Neural cell (in vitro differentiated cells): Measurements from ENCODE around the gene CRB2. TPM values are rescaled to one million over a fixed set of nuclear protein-coding genes. Genes with fewer than 3 reads are reported as not detected.

Source experiments
- H2AFZ ChIP-seq: fragments of 200-600, 300-800 bp; sonication (generic), shearing (Covaris generic); 2 replicates; pipeline ENCODE4 v1.6.0; 2014; ENCODE audit warnings: low read depth, mild to moderate bottlenecking, antibody characterized with exemption, low read length, moderate library complexity
- H3F3A ChIP-seq: fragments of 200-600 bp; shearing (Covaris generic); 2 replicates; pipeline ENCODE4 v1.6.1; 2016; ENCODE audit warnings: mild to moderate bottlenecking, moderate library complexity, mixed read lengths, antibody characterized with exemption, low read length; ENCODE audit not compliant: insufficient read depth, poor library complexity, severe bottlenecking
- H3K27ac ChIP-seq: fragments of 200-600, 300-800 bp; sonication (generic), shearing (Covaris generic); 2 replicates; pipeline ENCODE4 v1.5.1; 2014; ENCODE audit warnings: mild to moderate bottlenecking, low read length, moderate library complexity
- H3K27me3 ChIP-seq: fragments of 300-800, 200-600 bp; sonication (generic), shearing (Covaris generic); 2 replicates; pipeline ENCODE4 v1.6.0; 2014; ENCODE audit warnings: mild to moderate bottlenecking, low read depth, low read length, moderate library complexity; ENCODE audit not compliant: insufficient read depth
- H3K36me3 ChIP-seq: fragments of 300-800, 200-600 bp; sonication (generic), shearing (Covaris generic); 2 replicates; pipeline ENCODE4 v1.5.1; 2014; ENCODE audit warnings: mild to moderate bottlenecking, antibody characterized with exemption, low read length, moderate library complexity; ENCODE audit not compliant: insufficient read depth
- H3K4me2 ChIP-seq: fragments of 300-800, 200-600 bp; sonication (generic), shearing (Covaris generic); 2 replicates; pipeline ENCODE4 v1.6.0; 2014; ENCODE audit warnings: mild to moderate bottlenecking, low read length
- H3K4me3 ChIP-seq: fragments of 300-800, 200-600 bp; sonication (generic), shearing (Covaris generic); 2 replicates; pipeline ENCODE4 v1.5.1; 2014; ENCODE audit warnings: mild to moderate bottlenecking, low read length, moderate library complexity
- H3K79me2 ChIP-seq: fragments of 200-600 bp; shearing (Covaris generic); replicated peaks from 2 replicates; pipeline ENCODE4 v1.6.0; 2014; ENCODE audit warnings: mild to moderate bottlenecking, low read length, moderate library complexity; ENCODE audit not compliant: insufficient read depth
- H3K9ac ChIP-seq: fragments of 300-800, 200-600 bp; sonication (generic), shearing (Covaris generic); 2 replicates; pipeline ENCODE4 v1.6.1; 2016; ENCODE audit warnings: mild to moderate bottlenecking, low read length, mixed read lengths
- H3K9me2 ChIP-seq: fragments of 200-600 bp; shearing (Covaris generic); 2 replicates; pipeline ENCODE4 v1.6.1; 2016; ENCODE audit warnings: mild to moderate bottlenecking, low read length, mixed read lengths; ENCODE audit not compliant: insufficient read depth
- H3K9me3 ChIP-seq: fragments of 200-600, 300-800 bp; sonication (generic), shearing (Covaris generic); 2 replicates; pipeline ENCODE4 v1.6.1; 2016; ENCODE audit warnings: mild to moderate bottlenecking, mixed run types, low read length, moderate library complexity, mixed read lengths
- H4K20me1 ChIP-seq: fragments of 200-600 bp; shearing (Covaris generic); 2 replicates; pipeline ENCODE4 v1.6.1; 2016; ENCODE audit warnings: mild to moderate bottlenecking, mixed run types; ENCODE audit not compliant: insufficient read depth
- EP300 ChIP-seq: fragments of 450-650 bp; conservative IDR thresholded peaks from 2 replicates; pipeline ENCODE4 v1.6.1; 2014; ENCODE audit warnings: antibody characterized with exemption, mild to moderate bottlenecking, moderate library complexity; ENCODE audit not compliant: poor library complexity, severe bottlenecking
- EZH2 ChIP-seq: fragments of 200-600, 300-800 bp; shearing (Covaris generic), sonication (generic); IDR thresholded peaks from 2 replicates; pipeline ENCODE4 v1.6.1; 2014; ENCODE audit warnings: antibody characterized with exemption, low read length, borderline replicate concordance, mild to moderate bottlenecking; ENCODE audit not compliant: insufficient read depth, poor library complexity, severe bottlenecking
- MXI1 ChIP-seq: fragments of 450-650 bp; conservative IDR thresholded peaks from 2 replicates; pipeline ENCODE4 v1.6.1; 2014; ENCODE audit warnings: antibody characterized with exemption, mild to moderate bottlenecking; ENCODE audit not compliant: poor library complexity, severe bottlenecking
- POLR2AphosphoS5 ChIP-seq: IDR thresholded peaks from 2 replicates; pipeline ENCODE4 v1.6.1; 2012
- RAD21 ChIP-seq: fragments of 450-650 bp; conservative IDR thresholded peaks from 2 replicates; pipeline ENCODE4 v1.6.1; 2014; ENCODE audit warnings: antibody characterized with exemption, mild to moderate bottlenecking, moderate library complexity
- SMC3 ChIP-seq: fragments of 450-650 bp; conservative IDR thresholded peaks from 2 replicates; pipeline ENCODE4 v1.6.1; 2014; ENCODE audit warnings: antibody characterized with exemption, mild to moderate bottlenecking, moderate library complexity; ENCODE audit not compliant: poor library complexity
- TAF1 ChIP-seq: IDR thresholded peaks from 2 replicates; pipeline ENCODE4 v1.6.1; 2012; ENCODE audit warnings: low read depth
- polyA plus RNA-seq: library from polyadenylated mRNA; depleted of rRNA; stranded (reverse); fragments of >200 nt; gene quantifications from 2 replicates; pipeline ENCODE4 v1.2.3, GENCODE V29; 2014
- TF ChIP-seq, protein P1 (sequence below): IDR thresholded peaks from 2 replicates; pipeline ENCODE4 v1.6.1; 2012; ENCODE audit warnings: borderline replicate concordance
- TF ChIP-seq, protein P2 (sequence below): fragments of 450-650 bp; IDR thresholded peaks from 2 replicates; pipeline ENCODE4 v1.5.1; 2014; ENCODE audit warnings: antibody characterized with exemption, mild to moderate bottlenecking, moderate library complexity; ENCODE audit not compliant: poor library complexity, severe bottlenecking

The CRB2 gene
- polyA plus RNA-seq, 1 donor from 2014 or later: 0.32 TPM

DNA sequence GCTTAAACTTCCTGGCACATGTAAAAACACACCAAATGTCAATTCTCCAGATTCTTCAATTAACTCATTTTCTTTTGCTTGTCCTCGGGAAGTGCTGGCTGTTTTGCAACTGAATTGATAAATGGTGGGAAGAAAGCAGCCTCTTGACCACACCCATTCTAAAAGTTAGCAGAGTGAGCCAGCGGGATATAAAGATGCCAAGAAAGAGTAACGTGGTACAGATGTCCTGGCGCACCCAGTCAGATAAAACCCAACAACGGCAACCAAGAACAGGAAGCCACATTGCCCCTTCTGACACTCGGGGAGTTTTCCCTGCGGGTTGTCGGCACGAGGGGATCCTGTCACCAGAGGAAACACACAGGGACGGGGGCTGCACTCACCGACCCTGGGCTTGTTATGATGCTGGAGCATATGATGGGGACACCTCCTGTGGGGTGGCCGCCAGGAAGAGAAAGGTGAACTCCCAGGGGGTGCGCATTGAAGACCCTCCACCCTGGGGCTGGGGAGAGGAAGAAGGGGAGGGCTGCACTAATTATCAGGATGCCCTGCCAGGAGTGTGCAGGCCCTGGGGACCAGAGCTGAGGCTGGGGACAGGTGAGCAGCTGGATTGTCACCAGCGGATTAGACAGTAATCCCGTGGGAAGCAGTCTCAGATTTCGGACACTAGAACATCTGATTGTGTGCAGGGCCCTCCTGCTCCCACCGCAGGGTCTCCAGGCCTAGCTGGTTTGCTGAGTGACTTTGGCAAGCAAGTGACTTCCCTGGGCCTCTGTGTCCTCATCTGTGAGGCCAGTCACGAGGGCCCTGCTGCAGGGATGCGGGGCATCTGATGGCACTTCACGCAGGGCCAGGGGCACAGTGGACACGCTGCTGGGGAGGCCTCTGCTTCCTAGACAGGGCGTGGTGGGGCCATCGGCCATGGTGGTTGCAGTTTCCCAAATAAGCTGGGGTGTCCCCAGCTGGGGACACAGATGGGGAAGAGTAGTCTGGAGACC, 59.2 kb downstream of the CRB2 start:
- Histone ChIP-seq H3K4me3 (no peak overlapping the region), H3K79me2 (no peaks in the 10 kb centered on the region), H3K9me2 (no peaks in the 10 kb centered on the region), H3F3A (no peaks in the 10 kb centered on the region), H3K9me3 (no peaks in the 10 kb centered on the region), H2AFZ (no peak overlapping the region), H3K9ac (no peak overlapping the region), H4K20me1 (no peaks in the 10 kb centered on the region), H3K27ac (no peak overlapping the region), H3K4me2 (no peak overlapping the region), H3K27me3 (no peaks in the 10 kb centered on the region), H3K36me3 (no peaks in the 10 kb centered on the region)
- no peak for TF ChIP-seq MXI1
- no peak for TF ChIP-seq SMC3
- TF ChIP-seq, protein P1, sequence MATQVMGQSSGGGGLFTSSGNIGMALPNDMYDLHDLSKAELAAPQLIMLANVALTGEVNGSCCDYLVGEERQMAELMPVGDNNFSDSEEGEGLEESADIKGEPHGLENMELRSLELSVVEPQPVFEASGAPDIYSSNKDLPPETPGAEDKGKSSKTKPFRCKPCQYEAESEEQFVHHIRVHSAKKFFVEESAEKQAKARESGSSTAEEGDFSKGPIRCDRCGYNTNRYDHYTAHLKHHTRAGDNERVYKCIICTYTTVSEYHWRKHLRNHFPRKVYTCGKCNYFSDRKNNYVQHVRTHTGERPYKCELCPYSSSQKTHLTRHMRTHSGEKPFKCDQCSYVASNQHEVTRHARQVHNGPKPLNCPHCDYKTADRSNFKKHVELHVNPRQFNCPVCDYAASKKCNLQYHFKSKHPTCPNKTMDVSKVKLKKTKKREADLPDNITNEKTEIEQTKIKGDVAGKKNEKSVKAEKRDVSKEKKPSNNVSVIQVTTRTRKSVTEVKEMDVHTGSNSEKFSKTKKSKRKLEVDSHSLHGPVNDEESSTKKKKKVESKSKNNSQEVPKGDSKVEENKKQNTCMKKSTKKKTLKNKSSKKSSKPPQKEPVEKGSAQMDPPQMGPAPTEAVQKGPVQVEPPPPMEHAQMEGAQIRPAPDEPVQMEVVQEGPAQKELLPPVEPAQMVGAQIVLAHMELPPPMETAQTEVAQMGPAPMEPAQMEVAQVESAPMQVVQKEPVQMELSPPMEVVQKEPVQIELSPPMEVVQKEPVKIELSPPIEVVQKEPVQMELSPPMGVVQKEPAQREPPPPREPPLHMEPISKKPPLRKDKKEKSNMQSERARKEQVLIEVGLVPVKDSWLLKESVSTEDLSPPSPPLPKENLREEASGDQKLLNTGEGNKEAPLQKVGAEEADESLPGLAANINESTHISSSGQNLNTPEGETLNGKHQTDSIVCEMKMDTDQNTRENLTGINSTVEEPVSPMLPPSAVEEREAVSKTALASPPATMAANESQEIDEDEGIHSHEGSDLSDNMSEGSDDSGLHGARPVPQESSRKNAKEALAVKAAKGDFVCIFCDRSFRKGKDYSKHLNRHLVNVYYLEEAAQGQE: no peak
- TF ChIP-seq, protein P2, sequence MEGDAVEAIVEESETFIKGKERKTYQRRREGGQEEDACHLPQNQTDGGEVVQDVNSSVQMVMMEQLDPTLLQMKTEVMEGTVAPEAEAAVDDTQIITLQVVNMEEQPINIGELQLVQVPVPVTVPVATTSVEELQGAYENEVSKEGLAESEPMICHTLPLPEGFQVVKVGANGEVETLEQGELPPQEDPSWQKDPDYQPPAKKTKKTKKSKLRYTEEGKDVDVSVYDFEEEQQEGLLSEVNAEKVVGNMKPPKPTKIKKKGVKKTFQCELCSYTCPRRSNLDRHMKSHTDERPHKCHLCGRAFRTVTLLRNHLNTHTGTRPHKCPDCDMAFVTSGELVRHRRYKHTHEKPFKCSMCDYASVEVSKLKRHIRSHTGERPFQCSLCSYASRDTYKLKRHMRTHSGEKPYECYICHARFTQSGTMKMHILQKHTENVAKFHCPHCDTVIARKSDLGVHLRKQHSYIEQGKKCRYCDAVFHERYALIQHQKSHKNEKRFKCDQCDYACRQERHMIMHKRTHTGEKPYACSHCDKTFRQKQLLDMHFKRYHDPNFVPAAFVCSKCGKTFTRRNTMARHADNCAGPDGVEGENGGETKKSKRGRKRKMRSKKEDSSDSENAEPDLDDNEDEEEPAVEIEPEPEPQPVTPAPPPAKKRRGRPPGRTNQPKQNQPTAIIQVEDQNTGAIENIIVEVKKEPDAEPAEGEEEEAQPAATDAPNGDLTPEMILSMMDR: no peak
- no peak for TF ChIP-seq TAF1
- TF ChIP-seq EZH2: no peak
- no peak for TF ChIP-seq POLR2AphosphoS5
- no peak for TF ChIP-seq RAD21
- TF ChIP-seq EP300: no peak

DNA sequence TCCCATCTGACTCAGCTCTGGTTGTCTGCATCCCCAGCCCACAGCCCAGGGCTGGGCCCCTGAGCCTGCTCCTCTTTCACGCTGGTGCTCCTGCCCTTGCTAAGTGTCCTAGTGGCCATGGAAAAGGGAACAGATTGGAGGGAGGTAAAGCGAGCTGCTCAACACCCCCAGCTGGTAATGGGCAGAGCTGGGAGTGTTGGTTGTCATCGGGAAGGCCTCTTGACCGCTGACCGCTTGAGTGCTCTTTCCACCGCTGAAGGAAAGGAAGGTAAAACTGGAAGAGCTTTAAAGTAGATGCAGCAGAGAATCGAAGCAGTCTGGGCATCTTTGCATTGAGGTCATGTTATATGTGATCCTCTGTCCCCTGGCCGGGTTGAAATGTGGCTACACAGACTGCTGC, 60.2 kb downstream of the CRB2 start:
- Histone ChIP-seq H4K20me1 (no peaks in the 10 kb centered on the region), H3K4me3 (no peak overlapping the region), H3K9ac (no peak overlapping the region), H3K36me3 (no peaks in the 10 kb centered on the region), H3K4me2 (no peak overlapping the region), H3F3A (no peaks in the 10 kb centered on the region), H2AFZ (no peak overlapping the region), H3K9me3 (no peaks in the 10 kb centered on the region), H3K27ac (no peak overlapping the region), H3K27me3 (no peaks in the 10 kb centered on the region), H3K9me2 (no peaks in the 10 kb centered on the region), H3K79me2 (no peaks in the 10 kb centered on the region)
- TF ChIP-seq EP300: no peak
- TF ChIP-seq EZH2: no peak
- TF ChIP-seq, protein P2: no peak
- TF ChIP-seq SMC3: no peak
- no peak for TF ChIP-seq RAD21
- TF ChIP-seq MXI1: no peak
- TF ChIP-seq, protein P1: no peak
- no peak for TF ChIP-seq TAF1
- TF ChIP-seq POLR2AphosphoS5: no peak
